Measurements from ENCODE around the gene ATOH1. TPM values are rescaled to one million over a fixed set of nuclear protein-coding genes. Genes with fewer than 3 reads are reported as not detected.

Gene ATOH1
- polyA plus RNA-seq, 3 donors: not detected

DNA sequence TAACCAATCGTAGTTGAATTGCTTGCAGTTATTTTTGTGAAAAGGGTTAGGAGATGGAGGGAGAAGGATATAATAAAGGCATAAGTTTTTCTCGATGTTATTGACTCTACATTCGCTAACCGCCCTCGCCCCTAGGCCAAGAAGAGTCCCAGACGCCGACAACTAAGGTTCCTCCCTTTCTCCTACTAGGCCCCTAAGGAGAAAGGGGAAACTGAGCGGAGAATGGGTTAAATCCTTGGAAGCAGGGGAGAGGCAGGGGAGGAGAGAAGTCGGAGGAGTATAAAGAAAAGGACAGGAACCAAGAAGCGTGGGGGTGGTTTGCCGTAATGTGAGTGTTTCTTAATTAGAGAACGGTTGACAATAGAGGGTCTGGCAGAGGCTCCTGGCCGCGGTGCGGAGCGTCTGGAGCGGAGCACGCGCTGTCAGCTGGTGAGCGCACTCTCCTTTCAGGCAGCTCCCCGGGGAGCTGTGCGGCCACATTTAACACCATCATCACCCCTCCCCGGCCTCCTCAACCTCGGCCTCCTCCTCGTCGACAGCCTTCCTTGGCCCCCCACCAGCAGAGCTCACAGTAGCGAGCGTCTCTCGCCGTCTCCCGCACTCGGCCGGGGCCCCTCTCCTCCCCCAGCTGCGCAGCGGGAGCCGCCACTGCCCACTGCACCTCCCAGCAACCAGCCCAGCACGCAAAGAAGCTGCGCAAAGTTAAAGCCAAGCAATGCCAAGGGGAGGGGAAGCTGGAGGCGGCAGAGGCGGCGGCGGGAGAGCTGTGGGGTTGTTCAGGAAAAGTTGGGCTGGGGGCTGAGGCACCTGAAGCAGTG, 5.9 kb downstream of the ATOH1 start:
- no peaks in the 10 kb centered on the region for H4K20me1 ChIP-seq (ENCODE audit: insufficient read depth, low read length)
- H3K27me3 ChIP-seq (ENCODE audit: control insufficient read depth in 2 of 2, insufficient read depth in 2 of 2, low read length in 2 of 2): peaks cover 61 to 73% of the 10 kb centered on the region in 2 donors
- peaks cover 6% of the 10 kb centered on the region for H3K4me1 Mint-ChIP-seq
- H3K4me2 ChIP-seq (replicated peaks; ENCODE audit: extremely low read depth, low read length, poor library complexity, severe bottlenecking): no peak overlapping the region
- DNase-seq: no peak
- H3K27ac Mint-ChIP-seq: no peak overlapping the region
- no peak overlapping the region for H3K4me3 ChIP-seq (replicated peaks in 1 of 3; ENCODE audit: low read depth in 2 of 3, low read length in 3 of 3)
- no peaks in the 10 kb centered on the region for H3K36me3 Mint-ChIP-seq
- H3K36me3 ChIP-seq (replicated peaks in 1 of 2; ENCODE audit: control insufficient read depth in 1 of 2, insufficient read depth in 2 of 2, low read length in 2 of 2): no peaks in the 10 kb centered on the region
- peak overlapping the region in 1 of 2 donors; percentile 70 for H3K4me3 Mint-ChIP-seq
- TF ChIP-seq, protein P1, sequence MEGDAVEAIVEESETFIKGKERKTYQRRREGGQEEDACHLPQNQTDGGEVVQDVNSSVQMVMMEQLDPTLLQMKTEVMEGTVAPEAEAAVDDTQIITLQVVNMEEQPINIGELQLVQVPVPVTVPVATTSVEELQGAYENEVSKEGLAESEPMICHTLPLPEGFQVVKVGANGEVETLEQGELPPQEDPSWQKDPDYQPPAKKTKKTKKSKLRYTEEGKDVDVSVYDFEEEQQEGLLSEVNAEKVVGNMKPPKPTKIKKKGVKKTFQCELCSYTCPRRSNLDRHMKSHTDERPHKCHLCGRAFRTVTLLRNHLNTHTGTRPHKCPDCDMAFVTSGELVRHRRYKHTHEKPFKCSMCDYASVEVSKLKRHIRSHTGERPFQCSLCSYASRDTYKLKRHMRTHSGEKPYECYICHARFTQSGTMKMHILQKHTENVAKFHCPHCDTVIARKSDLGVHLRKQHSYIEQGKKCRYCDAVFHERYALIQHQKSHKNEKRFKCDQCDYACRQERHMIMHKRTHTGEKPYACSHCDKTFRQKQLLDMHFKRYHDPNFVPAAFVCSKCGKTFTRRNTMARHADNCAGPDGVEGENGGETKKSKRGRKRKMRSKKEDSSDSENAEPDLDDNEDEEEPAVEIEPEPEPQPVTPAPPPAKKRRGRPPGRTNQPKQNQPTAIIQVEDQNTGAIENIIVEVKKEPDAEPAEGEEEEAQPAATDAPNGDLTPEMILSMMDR (IDR thresholded peaks at IDR 0.05): no peak
- no peaks in the 10 kb centered on the region for H3K4me1 ChIP-seq (ENCODE audit: control insufficient read depth in 1 of 2, insufficient read depth in 2 of 2, low read length in 2 of 2)
- H3K9me3 ChIP-seq (replicated peaks in 1 of 2; ENCODE audit: control insufficient read depth in 1 of 2, insufficient read depth in 1 of 2, low read length in 2 of 2): peaks cover 0 to 37% of the 10 kb centered on the region in 2 donors
- no peak overlapping the region for H3K27ac ChIP-seq (ENCODE audit: low read depth in 1 of 2, low read length in 2 of 2)
- no peaks in the 10 kb centered on the region for H3K79me2 ChIP-seq (ENCODE audit: insufficient read depth, low read length)
- no peak overlapping the region for H3K9ac ChIP-seq (ENCODE audit: insufficient read depth, low read length, poor library complexity, severe bottlenecking)
- intact Hi-C loops (cut with micrococcal nuclease): no loop called here
- 11% methylated on average over 30 of the region's 42 CpGs for WGBS (ENCODE audit: insufficient coverage)
- peaks cover 3 to 23% (median 10%) of the 10 kb centered on the region in 7 donors for H3K9me3 Mint-ChIP-seq
- H2AFZ ChIP-seq (ENCODE audit: insufficient read depth, low read depth, low read length, poor library complexity, severe bottlenecking): no peak overlapping the region
- H3K27me3 Mint-ChIP-seq (ENCODE audit: low read depth in 3 of 3): peaks cover 65 to 72% (median 66%) of the 10 kb centered on the region in 3 donors

- TF ChIP-seq, protein P1 (IDR thresholded peaks at IDR 0.05): no peak
- Histone ChIP-seq H3K4me1 (ENCODE audit: control insufficient read depth in 1 of 2, insufficient read depth in 2 of 2, low read length in 2 of 2) (no peaks in the 10 kb centered on the region), H3K79me2 (ENCODE audit: insufficient read depth, low read length) (no peaks in the 10 kb centered on the region), H3K27me3 (ENCODE audit: control insufficient read depth in 2 of 2, insufficient read depth in 2 of 2, low read length in 2 of 2) (peaks cover 47 to 59% of the 10 kb centered on the region in 2 donors), H3K4me3 (replicated peaks in 1 of 3; ENCODE audit: low read depth in 2 of 3, low read length in 3 of 3) (no peak overlapping the region), H3K9me3 (replicated peaks in 1 of 2; ENCODE audit: control insufficient read depth in 1 of 2, insufficient read depth in 1 of 2, low read length in 2 of 2) (peaks cover 0 to 25% of the 10 kb centered on the region in 2 donors), H2AFZ (ENCODE audit: insufficient read depth, low read depth, low read length, poor library complexity, severe bottlenecking) (no peak overlapping the region), H3K36me3 (replicated peaks in 1 of 2; ENCODE audit: control insufficient read depth in 1 of 2, insufficient read depth in 2 of 2, low read length in 2 of 2) (no peaks in the 10 kb centered on the region), H3K27ac (ENCODE audit: low read depth in 1 of 2, low read length in 2 of 2) (no peak overlapping the region), H3K9ac (ENCODE audit: insufficient read depth, low read length, poor library complexity, severe bottlenecking) (no peak overlapping the region), H3K4me2 (replicated peaks; ENCODE audit: extremely low read depth, low read length, poor library complexity, severe bottlenecking) (no peak overlapping the region), H4K20me1 (ENCODE audit: insufficient read depth, low read length) (no peaks in the 10 kb centered on the region)
- DNase-seq: no peak
- no CpG with 5 or more reads among the region's 1 CpG for WGBS (ENCODE audit: insufficient coverage)
- H3K27ac Mint-ChIP-seq: no peak overlapping the region
- intact Hi-C loops (cut with micrococcal nuclease): no loop called here
- H3K4me1 Mint-ChIP-seq: peaks cover 2% of the 10 kb centered on the region
- H3K36me3 Mint-ChIP-seq: no peaks in the 10 kb centered on the region
- peaks cover 53 to 61% (median 54%) of the 10 kb centered on the region in 3 donors for H3K27me3 Mint-ChIP-seq (ENCODE audit: low read depth in 3 of 3)
- H3K4me3 Mint-ChIP-seq: peak overlapping the region in 1 of 2 donors; percentile 27
- H3K9me3 Mint-ChIP-seq: peaks cover 7 to 18% (median 8%) of the 10 kb centered on the region in 7 donors
Measured at GRCh38 chr4:93835929-93836328, 7.4 kb downstream of the ATOH1 start.

Measured in CD14-positive monocyte (primary cell).